ENCODE results near the gene SYNGR3. TPM values are rescaled to one million over a fixed set of nuclear protein-coding genes. Genes with fewer than 3 reads are reported as not detected.
"Not testable (repeated sequence)": the region's sequence is repeated elsewhere in the genome, so short reads cannot be mapped to it uniquely, and the experiment has no call there.

SYNGR3 gene
- total RNA-seq, 1 donor from 2014 or later = 23.2 TPM

- intact Hi-C loops (cut with micrococcal nuclease) = no loop called here
Observed at GRCh38 chr16:2003827-2004641, 14.3 kb downstream of the SYNGR3 start.

- intact Hi-C loops (cut with micrococcal nuclease) = loop anchor here (5.0 kb wide), 1 partner anchor 143 kb away; no protein-coding TSS in a partner anchor
Observed at GRCh38 chr16:2004795-2005517, 15.2 kb downstream of the SYNGR3 start.

- intact Hi-C loops (cut with micrococcal nuclease) = loop anchor here (5.0 kb wide), 1 partner anchor 143 kb away; no protein-coding TSS in a partner anchor
Observed at GRCh38 chr16:2005646-2006045, 15.9 kb downstream of the SYNGR3 start.

DNA sequence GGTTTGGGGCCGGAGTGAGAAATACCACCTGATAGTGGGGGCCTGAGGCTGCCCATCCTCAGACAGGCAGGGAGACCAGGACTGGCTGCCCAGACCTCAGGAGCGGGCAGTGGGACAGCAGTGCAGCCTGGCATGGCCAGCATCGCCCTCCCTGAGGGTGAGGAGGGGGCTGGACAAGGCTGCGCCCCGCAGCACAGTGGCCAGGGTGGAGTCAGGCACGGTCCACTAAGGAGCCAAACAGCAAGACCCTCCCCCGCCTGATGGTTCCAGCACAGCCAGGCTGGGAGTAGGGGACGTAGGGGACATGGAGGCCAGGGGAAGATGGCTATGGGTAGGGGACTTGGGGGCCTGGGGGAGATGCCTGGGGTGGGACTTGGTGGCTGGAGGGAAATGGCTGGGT lies 16.5 kb downstream of the SYNGR3 start:
- intact Hi-C loops (cut with micrococcal nuclease) = loop anchor here (5.0 kb wide), 1 partner anchor 144 kb away; no protein-coding TSS in a partner anchor

DNA sequence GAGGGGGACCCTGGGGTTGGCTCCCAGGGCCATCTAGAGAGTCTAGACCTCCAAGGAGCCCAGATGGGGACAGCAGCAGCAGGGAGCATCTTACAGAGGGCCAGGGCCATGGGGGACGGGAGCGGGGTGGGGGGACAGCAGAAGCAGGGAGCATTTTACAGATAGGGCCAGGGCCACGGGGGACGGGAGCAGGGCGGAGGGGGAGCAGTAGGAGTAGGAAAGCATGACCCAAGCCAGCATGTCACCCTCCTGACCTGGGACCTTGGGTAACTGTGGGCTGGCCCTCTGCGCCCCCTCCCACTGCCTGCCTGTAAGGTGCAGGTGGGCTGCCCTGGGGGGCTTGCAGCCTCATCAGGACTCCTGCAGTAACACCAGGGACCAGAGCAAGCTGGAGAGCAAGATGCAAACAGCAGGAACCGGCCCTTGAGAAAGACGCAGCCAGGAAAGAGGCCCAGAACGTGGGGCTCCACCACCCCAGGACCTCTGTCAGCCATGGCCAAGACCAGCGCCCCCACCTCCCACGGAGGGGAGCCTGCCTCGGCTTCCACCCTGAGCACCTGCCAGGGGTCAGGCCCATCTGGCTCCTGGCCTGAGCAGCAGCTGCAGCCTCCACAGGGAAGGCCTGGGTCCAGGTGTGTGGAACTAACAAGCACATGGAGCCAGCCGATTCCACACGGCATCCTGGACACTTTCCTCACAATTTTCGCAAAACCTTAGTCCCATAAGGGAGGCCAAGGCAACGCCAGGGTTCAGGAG lies 17.5 kb downstream of the SYNGR3 start:
- intact Hi-C loops (cut with micrococcal nuclease) = loop anchor here (5.0 kb wide), 1 partner anchor 145 kb away; no protein-coding TSS in a partner anchor

- intact Hi-C loops (cut with micrococcal nuclease) = loop anchor here (2.0 to 5.0 kb wide), 4 partner anchors 23 to 215 kb away; partner anchors contain the start of genes E4F1, GFER and RPS2
Observed at GRCh38 chr16:2008009-2008526, 18.3 kb downstream of the SYNGR3 start.

GRCh38 chr16:2008631-2009163 lies 18.9 kb downstream of the SYNGR3 start:
- intact Hi-C loops (cut with micrococcal nuclease) = loop anchor here (1.0 to 5.0 kb wide), 7 partner anchors 15 to 214 kb away; partner anchors contain the start of genes E4F1, GFER, NTHL1 and RPS2

GRCh38 chr16:2009164-2009711 lies 19.5 kb downstream of the SYNGR3 start:
- intact Hi-C loops (cut with micrococcal nuclease) = loop anchor here (1.0 to 5.0 kb wide), 7 partner anchors 14 to 214 kb away; partner anchors contain the start of genes E4F1, GFER, NTHL1 and RPS2

DNA sequence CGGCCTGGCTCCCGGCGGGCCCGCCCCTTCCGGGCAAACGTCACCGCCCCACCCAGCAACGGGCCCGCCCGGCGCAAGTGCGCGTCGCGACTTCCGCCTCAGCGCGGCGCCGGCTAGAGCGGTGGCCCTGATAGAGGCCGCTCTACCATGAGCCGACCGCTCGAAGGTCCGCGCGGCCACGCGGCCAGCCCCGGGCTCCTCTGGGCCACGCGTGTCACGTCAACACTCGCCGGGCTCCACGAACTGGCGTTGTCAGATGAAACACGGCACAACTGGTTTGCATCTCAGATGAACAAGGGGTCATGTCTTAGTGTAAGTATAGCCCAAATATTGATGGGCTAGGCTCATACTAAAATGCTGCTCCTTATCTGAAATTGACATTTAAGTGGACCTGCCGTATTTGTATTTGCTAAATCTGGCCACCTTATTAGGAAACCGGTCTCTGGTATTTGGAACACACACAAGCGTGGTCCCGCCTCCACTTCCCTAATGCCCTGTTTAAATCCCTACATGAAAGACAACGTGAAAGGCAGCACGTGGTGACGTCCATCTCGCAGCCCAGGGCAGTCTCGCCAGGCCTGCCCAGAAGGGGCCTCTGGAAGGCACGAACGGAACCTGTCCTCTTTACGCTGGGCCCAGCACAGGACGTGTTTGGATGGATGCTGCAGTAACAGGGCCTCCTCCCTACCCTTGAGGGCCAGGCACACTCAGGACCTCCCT lies 20.2 kb downstream of the SYNGR3 start, which contains the start of gene ZNF598:
Gene ZNF598, minus strand, starts transcription at position 31 of the 720 bp plus-strand sequence.
- intact Hi-C loops (cut with micrococcal nuclease) = loop anchor here (1.0 to 5.0 kb wide), 8 partner anchors 13 to 213 kb away; partner anchors contain the start of genes E4F1, GFER, NTHL1 and RPS2

DNA sequence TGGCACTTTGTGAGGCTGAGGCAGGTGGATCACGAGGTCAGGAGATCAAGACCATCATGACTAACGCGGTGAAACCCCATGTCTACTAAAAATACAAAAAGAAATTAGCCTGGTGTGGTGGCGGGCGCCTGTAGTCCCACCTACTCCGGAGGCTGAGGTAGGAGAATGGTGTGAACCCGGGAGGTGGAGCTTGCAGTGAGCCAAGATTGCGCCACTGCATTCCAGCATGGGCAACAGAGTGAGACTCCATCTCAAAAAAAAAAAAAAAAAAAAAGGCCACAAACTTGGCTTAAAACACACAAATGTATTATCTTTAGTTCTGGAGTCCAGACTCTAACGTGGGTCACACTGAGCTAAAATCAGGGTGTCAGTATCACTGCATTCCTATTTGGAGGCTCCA lies 22.0 kb downstream of the SYNGR3 start:
- intact Hi-C loops (cut with micrococcal nuclease) = not testable (repeated sequence)

DNA sequence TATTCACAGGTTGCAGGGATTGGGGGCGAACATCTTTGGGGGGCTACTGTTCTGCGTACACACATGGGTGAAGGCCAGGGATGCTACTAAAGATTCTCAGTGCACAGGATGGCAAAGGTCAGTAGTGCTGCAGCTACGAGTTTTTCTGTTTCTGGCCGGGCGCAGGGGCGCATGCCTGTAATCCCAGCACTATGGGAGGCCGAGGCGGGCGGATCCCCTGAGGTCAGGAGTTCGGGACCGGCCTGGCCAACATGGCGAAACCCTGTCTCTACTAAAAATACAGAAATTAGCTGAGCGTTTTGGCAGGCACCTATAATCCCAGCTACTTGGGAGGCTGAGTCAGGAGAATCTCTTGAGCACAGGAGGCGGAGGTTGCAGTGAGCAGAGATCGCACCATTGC lies 23.8 kb downstream of the SYNGR3 start:
- intact Hi-C loops (cut with micrococcal nuclease) = no loop called here

DNA sequence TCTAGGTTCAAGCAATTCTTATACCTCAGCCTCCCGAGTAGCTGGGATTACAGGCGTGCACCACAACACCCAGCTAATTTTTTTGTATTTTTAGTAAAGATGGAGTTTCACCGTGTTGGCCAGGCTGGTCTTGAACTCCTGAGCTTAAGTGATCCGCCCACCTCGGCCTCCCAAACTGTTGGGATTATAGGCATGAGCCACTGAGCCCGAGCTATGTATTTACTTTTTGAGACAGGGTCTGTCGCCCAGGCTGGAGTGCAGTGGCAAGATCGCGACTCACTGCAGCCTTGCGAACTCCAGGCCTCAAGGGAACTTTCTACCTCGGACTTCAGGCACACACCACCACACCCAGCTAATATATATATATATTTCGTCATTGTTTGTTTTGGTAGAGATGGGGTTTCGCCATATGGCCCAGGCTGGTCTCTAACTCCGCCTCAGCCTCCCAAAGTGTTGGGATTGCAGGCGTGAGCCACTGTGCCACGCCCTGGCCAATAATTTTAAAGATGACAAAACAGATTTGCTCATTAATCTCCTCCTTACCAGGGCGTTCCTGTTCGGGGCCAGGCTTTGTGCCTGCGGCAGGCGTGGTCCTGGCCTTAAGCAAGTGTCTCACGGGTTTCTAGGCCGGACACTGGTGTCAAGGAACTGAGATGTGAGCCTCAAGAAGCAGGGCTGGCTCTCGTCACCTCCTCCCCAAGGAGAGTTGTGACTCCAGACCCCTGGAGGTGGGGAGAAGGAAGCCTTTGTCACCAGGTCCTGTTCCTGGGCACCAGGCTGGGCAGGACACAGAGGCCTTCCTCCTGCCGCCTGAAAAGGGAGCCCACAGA lies 25.6 kb downstream of the SYNGR3 start:
- intact Hi-C loops (cut with micrococcal nuclease) = no loop called here

GRCh38 chr16:2015947-2016208 lies 26.1 kb downstream of the SYNGR3 start:
- intact Hi-C loops (cut with micrococcal nuclease) = no loop called here

DNA sequence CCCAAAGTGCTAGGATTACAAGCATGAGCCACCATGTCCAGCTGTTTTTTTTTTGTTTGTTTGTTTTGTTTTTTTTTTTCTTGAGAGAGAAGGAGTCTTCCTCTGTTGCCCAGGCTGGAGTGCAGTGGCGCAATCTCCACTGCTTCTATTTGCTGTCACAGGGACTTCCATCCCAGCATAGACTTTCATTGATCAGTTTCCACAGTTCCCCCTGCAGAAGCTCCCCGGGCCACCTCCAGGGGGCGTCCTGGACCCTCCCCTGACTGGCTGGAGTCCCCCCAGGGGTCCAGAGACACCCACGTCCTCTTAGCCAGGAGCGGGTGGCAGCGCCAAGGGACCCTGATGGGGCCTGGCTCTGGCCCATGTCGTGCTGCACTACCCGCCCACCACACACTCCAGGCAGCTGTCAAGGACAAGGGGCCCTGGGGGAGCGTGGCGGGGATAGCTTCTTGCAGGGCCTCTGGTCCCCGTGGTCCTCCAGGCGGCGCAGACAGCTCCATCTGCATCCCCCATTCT lies 26.7 kb downstream of the SYNGR3 start:
- intact Hi-C loops (cut with micrococcal nuclease) = no loop called here

GRCh38 chr16:2019518-2019920 lies 29.7 kb downstream of the SYNGR3 start, which contains the start of gene NPW:
NPW (plus strand) TSS chr16:2019785.
- intact Hi-C loops (cut with micrococcal nuclease) = no loop called here

DNA sequence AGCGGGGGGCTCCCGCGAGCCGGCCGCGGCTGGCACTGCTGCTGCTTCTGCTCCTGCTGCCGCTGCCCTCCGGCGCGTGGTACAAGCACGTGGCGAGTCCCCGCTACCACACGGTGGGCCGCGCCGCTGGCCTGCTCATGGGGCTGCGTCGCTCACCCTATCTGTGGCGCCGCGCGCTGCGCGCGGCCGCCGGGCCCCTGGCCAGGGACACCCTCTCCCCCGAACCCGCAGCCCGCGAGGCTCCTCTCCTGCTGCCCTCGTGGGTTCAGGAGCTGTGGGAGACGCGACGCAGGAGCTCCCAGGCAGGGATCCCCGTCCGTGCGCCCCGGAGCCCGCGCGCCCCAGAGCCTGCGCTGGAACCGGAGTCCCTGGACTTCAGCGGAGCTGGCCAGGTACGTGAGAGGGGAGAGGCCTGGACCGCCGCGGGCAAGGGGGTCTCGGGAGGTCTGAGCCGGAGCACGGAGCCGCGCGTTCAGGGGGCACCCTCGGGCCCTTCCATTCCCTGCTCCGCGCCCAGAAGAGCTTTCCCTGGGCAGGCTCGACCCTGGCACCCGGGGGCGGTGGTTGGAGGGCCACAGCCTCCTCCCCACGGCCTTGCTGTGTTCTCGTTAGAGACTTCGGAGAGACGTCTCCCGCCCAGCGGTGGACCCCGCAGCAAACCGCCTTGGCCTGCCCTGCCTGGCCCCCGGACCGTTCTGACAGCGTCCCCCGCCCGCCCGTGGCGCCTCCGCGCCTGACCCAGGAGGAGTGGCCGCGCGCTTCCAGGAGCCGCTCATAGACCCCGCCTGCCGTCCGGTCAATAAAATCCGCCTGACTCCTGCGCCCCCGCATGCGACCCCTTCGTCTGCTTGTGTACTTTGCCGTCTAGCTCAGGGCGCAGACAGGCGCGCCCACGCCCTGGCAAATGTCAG lies 30.4 kb downstream of the SYNGR3 start:
- intact Hi-C loops (cut with micrococcal nuclease) = loop anchor here (5.0 to 10.0 kb wide), 2 partner anchors 232 to 405 kb away; partner anchors contain the start of genes CCNF and ECI1

DNA sequence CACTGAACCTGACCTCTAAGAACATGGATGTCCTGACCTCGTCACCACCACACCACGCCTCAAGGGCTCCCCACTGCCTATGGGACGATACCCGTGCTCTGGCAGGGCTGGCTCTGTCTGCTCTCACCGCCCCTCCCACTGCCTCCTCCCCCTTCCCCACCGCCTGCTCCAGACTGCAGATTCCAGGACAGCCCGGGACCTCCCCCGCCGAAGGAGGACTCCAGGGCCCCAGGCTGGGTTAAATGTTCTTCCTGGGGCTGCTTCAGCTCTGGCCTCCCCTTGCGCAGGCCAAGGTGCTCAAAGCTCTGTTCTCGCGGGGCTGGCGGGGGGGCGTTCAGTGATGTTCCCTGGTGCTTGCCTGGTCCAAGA lies 32.9 kb downstream of the SYNGR3 start:
- intact Hi-C loops (cut with micrococcal nuclease) = loop anchor here (1.0 to 10.0 kb wide), 8 partner anchors 13 to 402 kb away; partner anchors contain the start of genes CCNF, ECI1, NTHL1 and TRAF7
